Epithelial cell of prostate (primary cell): ENCODE data around the gene TOP1.

Experiments used
- DNase-seq: peaks from one replicate; pipeline ENCODE4 v3.0.0-alpha.2; 2011; ENCODE audit warnings: low read depth, low spot score
- H3K27ac ChIP-seq: fragments of 450-650 bp; 2 replicates; pipeline ENCODE4 v1.5.1; 2017; ENCODE audit warnings: mild to moderate bottlenecking

TOP1 gene

DNA sequence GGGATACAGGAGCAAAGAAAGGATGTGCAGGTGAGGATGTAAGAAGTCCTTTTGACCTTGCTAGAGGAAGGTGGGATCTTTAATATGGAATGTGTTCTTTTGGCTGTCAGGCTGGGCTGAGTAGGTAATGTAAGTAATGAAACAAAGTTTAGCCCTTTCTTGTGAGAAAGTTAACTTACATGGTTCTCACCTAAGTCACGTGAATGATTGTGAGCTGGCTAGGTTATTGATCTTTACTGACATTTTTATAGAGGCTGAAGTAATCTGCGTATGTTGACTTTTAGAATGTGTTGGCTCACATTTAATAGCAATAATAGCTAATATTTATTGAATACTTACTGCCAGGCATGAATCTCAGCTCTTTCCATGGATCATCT is 2.6 kb downstream of the TOP1 start:
- no peak for DNase-seq
- H3K27ac ChIP-seq: peak overlapping the region; percentile 80

DNA sequence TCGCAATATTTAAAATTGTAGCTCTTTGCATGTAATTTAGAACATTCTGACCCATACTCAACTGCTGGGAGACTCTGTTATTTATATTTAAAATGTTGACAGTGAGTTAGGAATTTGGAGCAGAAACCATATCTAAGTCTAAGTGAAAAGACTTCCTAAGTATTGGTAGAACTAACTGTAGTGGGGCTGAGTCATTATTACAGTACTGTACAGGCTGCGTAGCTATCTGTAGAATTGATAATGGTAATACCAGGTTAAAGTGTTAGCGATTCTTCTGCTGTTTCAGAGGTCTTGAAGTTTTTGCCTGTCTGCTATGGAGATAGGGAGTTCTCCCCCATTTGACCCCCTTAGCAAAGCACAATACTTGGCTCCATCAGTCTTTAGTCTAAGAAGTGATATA is 3.6 kb downstream of the TOP1 start:
- H3K27ac ChIP-seq: peak overlapping the region; percentile 80
- no peak for DNase-seq

DNA sequence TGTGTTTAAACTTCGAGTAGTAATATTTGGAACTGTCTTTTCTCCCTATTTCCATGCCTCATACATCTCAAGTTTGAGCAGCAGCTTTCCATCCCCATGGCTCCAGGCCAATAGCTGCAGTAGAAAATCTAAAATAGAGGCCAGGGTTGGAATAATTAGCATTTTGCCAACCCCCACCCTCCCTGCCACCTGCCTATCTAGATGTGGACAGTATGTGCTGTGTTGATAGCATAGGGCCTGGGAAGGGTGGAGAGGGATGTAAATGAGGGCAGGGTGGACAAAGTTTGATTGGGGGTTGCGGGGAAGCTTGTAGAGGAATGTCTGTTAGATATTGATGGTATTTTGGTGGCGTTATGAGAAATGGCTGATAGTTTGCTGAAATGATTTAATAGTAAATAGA is 5.6 kb downstream of the TOP1 start:
- no peak overlapping the region for H3K27ac ChIP-seq
- no peak for DNase-seq

DNA sequence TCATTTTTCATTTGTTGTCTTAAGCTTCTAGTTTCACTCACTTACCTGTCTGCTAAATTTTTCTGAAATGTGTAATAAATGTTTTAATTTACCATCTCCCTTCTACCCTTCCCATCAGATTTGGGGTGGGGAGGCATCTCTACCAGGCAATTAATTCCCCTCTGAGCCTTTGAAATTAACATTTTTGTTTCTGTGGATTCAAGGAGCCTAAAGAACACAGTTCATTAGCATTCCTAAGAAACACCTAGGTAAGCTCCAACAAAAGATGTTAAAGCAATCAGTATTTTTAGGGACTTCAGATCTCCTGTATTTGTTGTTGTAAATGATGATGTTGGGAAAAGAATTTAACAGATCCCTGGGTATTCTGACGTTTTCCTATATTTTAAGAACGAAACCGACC is 6.6 kb downstream of the TOP1 start:
- no peak overlapping the region for H3K27ac ChIP-seq
- DNase-seq: no peak

DNA sequence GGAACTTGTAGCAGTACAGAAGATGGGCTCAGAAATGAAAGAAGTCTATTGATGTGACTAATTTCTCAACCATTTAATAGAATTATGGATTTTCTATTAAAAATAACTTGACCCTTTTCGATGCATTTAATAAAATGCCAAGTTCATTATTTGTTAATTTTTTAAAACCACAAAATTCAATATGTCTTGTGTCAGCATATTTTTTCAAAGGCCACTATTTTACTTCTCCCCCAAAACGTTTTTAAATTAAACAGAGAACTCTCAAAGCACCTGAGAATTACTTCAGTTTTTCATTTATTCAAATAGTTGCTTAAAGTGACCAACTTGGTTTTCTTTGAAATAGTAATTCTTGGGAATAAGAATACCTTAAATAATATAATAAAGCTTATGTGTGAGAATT is 8.6 kb downstream of the TOP1 start:
- DNase-seq: no peak
- H3K27ac ChIP-seq: no peak overlapping the region

DNA sequence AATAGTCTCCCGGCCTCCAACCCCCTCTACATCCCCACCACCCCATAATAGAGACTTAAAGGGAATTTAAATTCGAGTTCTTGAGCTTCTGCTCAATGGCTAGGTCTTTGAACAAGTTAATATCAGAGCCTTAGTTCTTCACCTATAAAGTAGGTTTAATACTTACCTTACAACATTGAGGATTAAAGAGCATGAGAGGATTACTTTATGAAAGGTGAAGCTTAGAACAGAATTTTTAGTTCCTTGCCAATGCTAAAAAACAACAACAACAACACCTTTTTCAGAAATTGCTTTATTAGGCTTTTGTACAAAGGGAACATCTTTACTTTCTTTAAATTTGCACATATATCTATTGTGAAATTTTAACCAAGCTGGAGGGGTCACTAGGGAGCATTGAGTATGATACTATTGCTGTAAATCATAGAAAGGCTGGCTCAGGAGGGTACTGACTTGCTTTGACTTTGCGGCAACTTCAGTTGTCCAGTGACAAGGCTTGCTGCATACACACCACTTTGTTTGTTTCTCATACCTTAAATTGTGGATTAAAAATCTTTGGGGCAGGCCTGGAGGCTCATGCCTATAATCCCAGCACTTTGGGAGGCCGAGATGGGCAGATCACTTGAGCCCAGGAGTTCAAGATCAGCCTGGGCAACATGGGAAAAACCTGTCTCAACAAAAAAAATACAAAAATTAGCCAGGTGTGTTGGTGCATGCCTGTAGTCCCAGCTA is 9.7 kb downstream of the TOP1 start:
- no peak overlapping the region for H3K27ac ChIP-seq
- no peak for DNase-seq

DNA sequence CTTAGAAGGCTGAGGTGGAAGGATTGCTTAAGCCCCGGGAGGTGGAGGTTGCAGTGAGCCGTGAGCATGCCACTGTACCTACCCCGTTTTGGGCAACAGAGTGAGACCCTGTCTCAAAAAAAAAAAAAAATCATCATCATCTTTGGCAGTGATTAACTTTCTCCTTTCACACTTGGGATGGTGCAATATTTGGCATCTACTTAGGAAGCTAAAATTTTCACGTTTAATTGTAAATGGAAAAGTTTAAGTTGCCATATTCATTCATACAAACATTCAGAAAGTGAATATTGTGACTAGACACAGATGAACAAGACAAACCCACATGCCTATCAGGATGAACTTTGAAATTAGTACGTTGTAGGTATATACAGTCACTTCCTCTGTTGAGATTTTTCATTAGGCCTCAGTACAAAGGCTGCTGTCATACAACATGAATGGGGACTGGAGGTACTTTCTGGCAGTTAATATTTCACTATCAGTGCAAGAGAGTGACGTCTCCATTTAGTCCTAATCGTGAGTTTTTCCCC is 10.3 kb downstream of the TOP1 start:
- DNase-seq: no peak
- H3K27ac ChIP-seq: no peak overlapping the region

DNA sequence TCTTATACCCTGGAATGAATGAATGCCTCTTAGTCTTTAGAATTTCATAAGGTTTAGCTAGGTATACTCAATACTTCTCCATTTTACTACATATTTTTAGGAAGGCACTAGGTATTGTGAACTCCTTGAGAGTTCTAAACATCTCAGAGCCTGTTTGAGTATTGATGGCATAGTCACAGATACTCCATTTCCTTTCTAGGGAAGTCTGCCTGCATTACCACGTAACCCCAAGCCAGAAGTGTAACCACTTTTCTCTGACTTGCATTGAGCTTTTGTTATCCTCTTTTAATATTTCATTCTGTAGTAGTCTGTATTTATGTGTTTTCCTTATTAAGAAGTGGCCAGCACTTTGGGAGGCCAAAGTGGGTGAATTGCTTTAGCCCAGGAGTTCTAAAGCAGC is 12.2 kb downstream of the TOP1 start:
- H3K27ac ChIP-seq: no peak overlapping the region
- no peak for DNase-seq

DNA sequence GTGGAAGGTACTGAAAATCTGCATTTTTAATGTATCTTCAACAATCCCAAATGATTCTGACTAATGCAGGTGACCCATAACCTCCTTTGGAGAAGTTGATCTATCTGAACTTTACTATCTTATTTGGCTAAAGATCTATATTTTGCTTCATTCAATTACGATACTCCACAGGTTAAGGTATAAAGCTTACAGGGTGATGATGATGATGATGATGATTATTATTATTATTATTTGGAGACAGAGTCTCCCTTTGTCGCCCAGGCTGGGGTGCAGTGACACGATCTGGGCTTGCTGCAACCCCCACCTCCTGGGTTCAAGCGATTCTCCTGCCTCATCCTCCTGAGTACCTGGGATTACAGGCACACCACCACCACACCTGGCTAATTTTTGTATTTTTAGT is 13.1 kb downstream of the TOP1 start:
- no peak for DNase-seq
- no peak overlapping the region for H3K27ac ChIP-seq

DNA sequence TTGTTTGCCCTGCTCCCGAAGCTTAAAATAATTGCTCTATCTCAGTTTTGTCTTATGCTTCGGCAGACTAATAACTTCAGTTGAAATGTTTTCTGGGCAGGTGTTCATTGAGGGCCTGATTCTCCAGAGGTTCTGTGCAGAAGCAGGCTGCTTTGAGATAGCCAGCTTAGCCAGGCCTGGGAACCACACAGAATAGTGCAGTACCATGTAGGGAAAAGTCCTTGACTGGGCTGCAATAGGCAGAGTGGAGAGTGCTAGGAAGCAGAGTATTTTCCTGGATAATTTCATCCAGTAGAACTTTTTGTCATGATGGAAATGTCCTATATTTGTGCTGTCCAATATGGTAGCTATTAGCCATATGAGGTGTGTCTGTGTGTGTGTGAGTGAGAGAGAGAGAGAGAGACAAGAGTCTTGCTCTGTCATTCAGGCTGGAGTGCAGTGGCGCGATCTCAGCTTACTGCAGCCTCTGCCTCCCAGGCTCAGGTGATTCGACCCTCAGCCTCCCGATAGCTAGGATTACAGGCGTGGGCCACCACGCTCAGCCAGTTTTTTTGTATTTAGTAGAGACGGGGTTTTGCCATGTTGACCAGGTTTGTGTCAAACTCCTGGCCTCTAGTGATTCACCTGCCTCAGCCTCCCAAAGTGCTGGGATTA is 15.9 kb downstream of the TOP1 start:
- no peak for DNase-seq
- no peak overlapping the region for H3K27ac ChIP-seq

DNA sequence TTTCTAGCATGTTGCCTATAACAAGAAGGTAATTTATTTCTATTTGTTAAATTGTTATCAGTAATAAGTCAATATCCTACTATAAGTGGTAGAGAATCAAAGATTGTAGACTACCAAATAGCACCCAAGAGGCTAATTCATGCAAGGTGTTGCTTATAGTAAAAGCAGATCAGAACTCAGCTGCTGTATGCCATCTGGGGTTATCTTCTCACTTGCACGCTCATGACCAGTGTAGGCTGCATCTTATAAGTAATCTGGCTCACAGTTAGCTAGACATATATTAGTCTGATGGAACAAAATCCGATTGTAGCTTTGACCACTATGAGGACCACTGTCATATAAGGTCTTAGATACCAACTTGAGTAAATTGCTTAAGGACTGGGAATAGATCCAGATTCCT is 17.0 kb downstream of the TOP1 start:
- peak overlapping the region; percentile 57 for H3K27ac ChIP-seq
- DNase-seq: no peak

DNA sequence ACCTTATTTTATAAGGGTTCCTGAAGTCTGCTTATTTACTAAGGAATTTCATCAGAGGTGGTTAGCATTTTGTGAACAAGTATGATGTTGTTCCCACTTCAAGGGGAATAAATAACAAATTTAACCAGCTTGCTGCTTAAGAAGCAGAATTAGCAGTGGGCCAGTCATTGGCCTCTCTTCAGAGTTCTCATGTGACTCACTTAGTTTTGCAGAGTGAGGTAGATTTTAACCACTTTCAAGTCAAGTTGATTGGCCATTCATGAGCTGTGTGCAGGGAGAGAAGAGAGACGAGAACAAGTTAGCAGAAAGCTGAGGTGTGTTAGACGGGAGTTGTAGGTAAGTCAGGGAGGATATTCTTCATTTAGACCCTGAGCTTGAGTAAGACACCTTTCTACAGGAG is 18.1 kb downstream of the TOP1 start:
- no peak for DNase-seq
- H3K27ac ChIP-seq: peak overlapping the region; percentile 57

DNA sequence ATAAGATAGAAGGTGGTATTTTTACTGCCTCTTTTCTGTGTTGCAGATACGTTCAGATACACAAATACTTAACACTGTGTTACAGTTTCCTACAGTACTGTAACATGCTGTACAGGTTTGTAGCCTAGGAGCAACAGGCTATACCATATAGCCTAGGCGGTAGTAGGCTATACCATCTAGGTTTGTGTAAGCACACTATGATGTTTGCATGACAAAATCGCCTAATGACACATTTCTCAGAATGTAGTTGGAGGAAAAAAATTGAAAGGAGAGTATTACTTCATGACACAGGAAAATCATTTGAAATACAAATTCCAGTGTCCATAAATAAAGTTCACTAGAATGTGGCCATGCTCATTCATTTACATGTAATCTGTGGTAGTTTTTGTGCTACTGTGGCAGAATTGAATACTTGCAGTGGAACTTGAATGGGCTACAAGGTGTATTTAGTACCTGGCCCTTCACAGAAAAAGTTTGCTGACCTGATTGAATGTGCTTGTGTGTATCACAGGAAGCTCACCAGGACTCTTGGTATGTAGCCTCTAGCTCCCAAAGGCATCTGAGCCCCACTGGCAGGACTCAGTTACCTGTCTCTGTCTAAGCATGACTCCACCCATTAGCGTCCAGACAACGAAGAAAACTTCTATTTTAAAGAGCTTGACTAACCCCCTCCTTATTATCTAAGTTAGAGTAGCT is 18.8 kb downstream of the TOP1 start:
- peak overlapping the region; percentile 57 for H3K27ac ChIP-seq

DNA sequence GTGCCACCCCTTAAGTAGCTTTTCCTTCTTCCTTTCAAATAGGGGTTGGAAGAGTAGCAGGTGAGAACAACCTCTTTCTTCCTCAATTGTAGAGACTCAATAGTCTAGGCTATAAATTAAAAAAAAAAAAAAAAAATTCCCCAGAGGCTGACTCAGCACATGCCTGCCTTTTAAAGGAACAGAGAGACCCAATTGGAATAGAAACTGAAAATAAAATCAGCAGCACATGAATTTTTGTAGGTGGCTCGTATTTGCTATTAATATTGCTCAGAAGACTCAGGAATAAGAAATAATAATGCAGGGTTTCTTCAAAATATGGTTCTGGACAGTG is 19.3 kb downstream of the TOP1 start:
- H3K27ac ChIP-seq: peak overlapping the region; percentile 57
- no peak for DNase-seq

More for the DNA sequence above, 18.8 kb downstream of the TOP1 start:
- no peak for DNase-seq

DNA sequence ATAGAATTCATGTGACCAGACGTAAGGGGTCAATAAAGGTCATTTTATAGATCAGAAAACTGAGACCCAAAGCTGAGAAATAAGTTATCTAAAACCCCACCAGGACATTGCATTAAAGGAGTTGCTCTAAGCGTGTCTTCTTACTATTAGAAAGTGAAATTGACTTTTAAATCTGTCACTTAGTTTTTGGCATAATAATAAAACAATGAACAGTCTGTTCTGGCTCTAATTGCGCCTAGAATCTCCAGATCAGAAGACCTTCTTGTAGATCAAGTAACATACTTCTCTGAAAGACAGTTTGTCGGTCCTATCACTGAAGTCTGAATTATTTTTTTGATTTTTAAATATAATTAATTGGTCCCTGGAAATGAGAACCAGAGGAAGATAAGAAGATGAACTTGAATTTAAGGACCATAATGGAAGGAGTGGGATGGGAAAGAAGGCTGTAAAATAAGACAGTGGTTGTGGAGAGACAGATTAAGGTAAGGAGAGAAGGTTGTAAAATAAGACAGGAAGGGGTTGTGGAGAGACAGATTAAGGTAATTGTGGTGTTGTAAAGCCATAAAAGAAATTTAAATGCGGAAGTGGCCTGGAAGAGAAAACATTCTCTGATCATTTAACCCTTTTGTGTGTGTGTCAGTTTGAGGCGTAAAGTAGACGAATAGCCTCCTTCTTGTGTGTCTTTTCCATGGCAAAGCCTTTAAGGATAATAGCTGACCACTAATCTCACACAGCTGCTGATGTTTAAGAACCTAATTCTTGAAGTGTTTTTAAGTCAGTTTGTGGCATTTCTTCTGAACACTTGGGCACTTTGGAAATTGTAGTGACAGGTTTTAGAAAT is 20.1 kb downstream of the TOP1 start:
- DNase-seq: no peak
- peak overlapping the region; percentile 57 for H3K27ac ChIP-seq

DNA sequence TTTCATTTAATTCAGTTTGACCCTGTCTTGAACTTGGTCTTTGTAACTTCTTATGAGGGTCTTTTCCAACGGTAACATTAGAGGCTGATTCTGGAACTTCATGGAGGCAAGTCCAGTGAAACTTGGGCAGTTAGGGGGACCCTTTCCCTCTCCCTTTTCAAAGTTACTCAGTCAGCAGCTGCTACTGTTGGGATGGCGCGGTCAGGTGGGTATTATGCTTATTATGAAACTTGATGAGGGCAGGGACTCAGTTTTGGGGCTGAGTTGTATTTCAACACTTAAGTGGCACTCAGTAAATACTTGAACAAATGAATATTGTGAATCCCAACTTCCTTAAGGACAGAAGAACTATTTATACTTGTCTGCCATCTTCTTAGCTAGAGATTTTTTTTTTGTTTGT is 20.8 kb downstream of the TOP1 start:
- DNase-seq: no peak
- H3K27ac ChIP-seq: no peak overlapping the region

DNA sequence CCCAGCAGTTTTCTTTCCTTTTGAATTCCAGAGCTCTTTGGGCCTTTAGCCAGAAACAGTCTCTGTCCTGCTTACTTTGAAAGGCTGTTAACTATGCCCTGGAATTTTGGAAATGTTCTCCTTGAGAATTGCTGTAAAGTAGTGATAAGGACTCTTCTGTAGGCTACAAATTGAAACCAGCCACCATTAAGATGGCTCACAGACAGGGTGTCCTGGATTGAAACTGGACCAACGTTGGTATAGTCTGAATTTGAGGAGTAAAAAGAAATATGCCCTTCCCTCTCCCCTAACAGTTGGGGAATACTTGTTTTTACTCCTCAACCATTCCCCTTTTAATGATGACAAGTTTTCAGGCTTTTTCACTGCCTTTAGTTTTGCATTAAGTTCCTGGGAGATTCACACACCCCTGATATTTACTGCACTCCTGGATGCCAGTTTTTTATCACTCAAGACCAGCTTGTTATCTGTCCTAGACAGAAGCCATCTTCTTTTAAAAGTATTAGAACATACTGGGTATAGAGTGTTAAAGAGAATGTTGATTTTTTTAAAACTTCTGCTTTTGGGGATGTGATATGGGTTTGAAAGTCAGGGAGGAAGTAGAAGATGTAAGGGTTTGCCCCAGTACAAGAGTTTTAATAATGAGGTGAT is 21.9 kb downstream of the TOP1 start:
- H3K27ac ChIP-seq: peak overlapping the region; percentile 2
- DNase-seq: no peak

DNA sequence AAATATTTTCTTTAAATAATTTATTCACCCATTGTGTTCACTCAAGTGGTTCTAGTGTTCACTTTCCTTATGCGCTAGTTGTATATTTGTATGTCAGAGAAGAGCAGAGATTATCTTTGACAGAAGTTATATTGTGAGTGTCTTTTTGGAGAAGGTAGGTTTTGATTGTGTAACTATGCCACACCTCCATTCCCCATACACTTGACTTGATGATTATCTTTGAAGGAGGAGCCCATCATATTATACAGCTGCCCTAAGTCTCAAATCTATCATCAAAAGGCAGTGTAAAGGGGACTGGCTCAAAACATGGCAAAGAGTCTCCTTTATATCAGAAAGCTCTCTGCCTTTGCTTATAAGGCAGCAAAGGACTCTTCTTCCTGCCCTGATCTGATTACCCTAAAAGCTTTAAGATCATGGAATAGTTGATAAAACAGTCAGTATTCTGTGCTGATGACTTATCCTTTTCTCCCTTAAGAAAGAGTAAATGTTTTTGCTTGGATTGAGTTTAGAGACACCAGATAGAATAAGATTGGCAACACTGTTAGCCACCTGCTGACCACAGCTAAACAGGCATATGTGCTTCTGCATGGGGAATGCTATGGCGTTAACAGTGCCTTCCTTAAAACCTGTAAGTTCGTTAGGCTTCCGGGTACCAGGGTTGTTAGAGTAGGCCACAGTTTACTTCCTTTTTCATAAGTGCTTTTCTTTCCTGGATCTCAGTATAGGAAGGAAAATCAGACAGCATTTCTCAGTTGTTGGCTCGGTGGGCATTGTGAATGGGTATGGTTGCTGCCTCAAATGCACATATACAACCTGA is 22.6 kb downstream of the TOP1 start:
- DNase-seq: no peak
- no peak overlapping the region for H3K27ac ChIP-seq

DNA sequence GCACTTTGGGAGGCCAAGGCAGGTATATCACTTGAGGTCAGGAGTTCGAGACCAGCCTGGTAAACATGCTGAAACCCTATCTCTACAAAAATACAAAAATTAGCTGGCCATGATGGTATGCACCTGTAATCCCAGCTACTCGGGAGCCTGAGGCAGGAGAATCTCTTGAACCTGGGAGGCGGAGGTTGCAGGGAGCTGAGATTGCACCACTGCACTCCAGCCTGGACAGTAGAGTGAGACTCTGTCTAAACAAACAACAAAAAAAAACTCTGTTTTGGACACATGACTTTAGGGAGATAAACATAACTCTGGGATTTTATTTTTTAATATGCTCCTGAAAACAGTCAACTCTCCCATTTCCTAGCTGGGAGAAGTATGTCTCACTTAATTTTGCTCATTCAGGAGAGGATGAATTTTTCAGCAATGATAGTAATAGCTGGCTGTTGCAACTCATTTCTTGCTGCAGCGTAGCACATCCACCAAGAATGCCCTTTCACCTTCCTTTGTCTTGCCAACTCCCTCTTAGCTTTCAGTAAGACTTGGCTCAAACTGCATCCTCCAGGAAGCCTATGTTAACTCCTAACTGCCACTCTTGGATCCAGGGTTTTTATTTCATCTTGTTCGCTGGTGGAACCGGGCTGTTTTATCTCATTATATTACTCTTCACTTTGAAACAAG is 24.3 kb downstream of the TOP1 start:
- H3K27ac ChIP-seq: peak overlapping the region; percentile 4
- no peak for DNase-seq
